HFFc6 (cell line): Measurements from ENCODE around the gene CDPF1. TPM values are rescaled to one million over a fixed set of nuclear protein-coding genes. Genes with fewer than 3 reads are reported as not detected.
"Not testable (repeated sequence)": the region's sequence is repeated elsewhere in the genome, so short reads cannot be mapped to it uniquely, and the experiment has no call there.

Experiments used
- DNase-seq: peaks from one replicate; pipeline ENCODE4 v3.0.0-alpha.2; 2018
- H3K27ac Mint-ChIP-seq: 2 replicates; pipeline ENCODE4 v1.8.0; 2020; ENCODE audit warnings: mild to moderate bottlenecking, mixed read lengths
- H3K27me3 Mint-ChIP-seq: 2 replicates; pipeline ENCODE4 v1.8.0; 2021; ENCODE audit warnings: mild to moderate bottlenecking, moderate library complexity, mixed read lengths; ENCODE audit not compliant: insufficient read depth
- H3K36me3 Mint-ChIP-seq: 2 replicates; pipeline ENCODE4 v1.8.0; 2021; ENCODE audit warnings: low read depth, mixed read lengths
- H3K4me1 Mint-ChIP-seq: 2 replicates; pipeline ENCODE4 v1.8.0; 2020; ENCODE audit warnings: low read depth, mixed read lengths
- H3K4me3 Mint-ChIP-seq: 2 replicates; pipeline ENCODE4 v1.8.0; 2020; ENCODE audit warnings: mild to moderate bottlenecking, moderate library complexity, mixed read lengths
- H3K9me3 Mint-ChIP-seq: 2 replicates; pipeline ENCODE4 v1.8.0; 2020; ENCODE audit warnings: mild to moderate bottlenecking, mixed read lengths
- CTCF ChIP-seq: fragments of 200-600 bp; sonication (generic); IDR thresholded peaks from 2 replicates; pipeline ENCODE4 v1.5.0; 2021; ENCODE audit warnings: antibody characterized with exemption, mild to moderate bottlenecking
- total RNA-seq, 6 experiments: library from RNA; stranded (reverse); fragmentation: NEBNext Ultra II Directional; extraction: Animal tissue kit (Norgen Biotek cat#: 25700); gene quantifications; 2 replicates in 1 of 6; 3 replicates in 5 of 6; pipeline ENCODE4 v1.2.3, GENCODE V29; 2021

Gene CDPF1
- total RNA-seq, 6 experiments from 2014 or later = 6.4 to 9.3 (median 7.6) TPM

GRCh38 chr22:46267431-46268279 is 17.6 kb upstream of the CDPF1 start, which contains the start of gene TTC38:
Gene TTC38, plus strand, starts transcription at chr22:46268008. Its CDS starts 32 bp downstream, at chr22:46268040.
- Mint-ChIP-seq H3K36me3 (peaks cover 11% of the 10 kb centered on the region; the same call in 1 of the 2 replicates), H3K9me3 (peaks cover 25% of the 10 kb centered on the region), H3K27me3 (peaks cover 2% of the 10 kb centered on the region; the same call in 1 of the 2 replicates), H3K4me3 (peak within 1 kb of the TSS; percentile 92), H3K27ac (peak within 1 kb of the TSS; percentile 72), H3K4me1 (peaks cover 30% of the 10 kb centered on the region)
- peak; percentile 72 for DNase-seq
- TF ChIP-seq CTCF = no peak

GRCh38 chr22:46265627-46266026 is 15.5 kb upstream of the CDPF1 start:
- H3K27ac Mint-ChIP-seq, H3K4me3 Mint-ChIP-seq, DNase-seq: not testable (repeated sequence)

GRCh38 chr22:46264520-46264919 is 14.4 kb upstream of the CDPF1 start:
- H3K4me3 Mint-ChIP-seq, DNase-seq, H3K27ac Mint-ChIP-seq: not testable (repeated sequence)
- Mint-ChIP-seq H3K27me3 (peaks cover 15% of the 10 kb centered on the region), H3K36me3 (peaks cover 19% of the 10 kb centered on the region; the same call in 1 of the 2 replicates), H3K4me1 (peaks cover 22% of the 10 kb centered on the region), H3K9me3 (peaks cover 29% of the 10 kb centered on the region)

More at GRCh38 chr22:46265627-46266026, 15.5 kb upstream of the CDPF1 start:
- H3K27me3 Mint-ChIP-seq = not testable (repeated sequence)
- Mint-ChIP-seq H3K36me3 (peaks cover 19% of the 10 kb centered on the region; the same call in 1 of the 2 replicates), H3K9me3 (peaks cover 29% of the 10 kb centered on the region), H3K4me1 (peaks cover 30% of the 10 kb centered on the region)

- TF ChIP-seq CTCF = no peak
- Mint-ChIP-seq H3K4me3 (no peak within 1 kb of the TSS), H3K36me3 (peaks cover 19% of the 10 kb centered on the region; the same call in 1 of the 2 replicates), H3K27ac (no peak within 1 kb of the TSS), H3K4me1 (peaks cover 13% of the 10 kb centered on the region), H3K9me3 (peaks cover 32% of the 10 kb centered on the region), H3K27me3 (peaks cover 23% of the 10 kb centered on the region)
- DNase-seq = no peak
These were observed 13.1 kb upstream of the CDPF1 start, which contains the start of gene PKDREJ for GRCh38 chr22:46263216-46263590. Gene PKDREJ, minus strand, starts transcription at chr22:46263343. Its CDS starts 21 bp downstream, at chr22:46263322.

GRCh38 chr22:46262449-46263215 is 12.5 kb upstream of the CDPF1 start:
- Mint-ChIP-seq H3K4me3 (no peak overlapping the region), H3K27me3 (peaks cover 28% of the 10 kb centered on the region), H3K9me3 (peaks cover 34% of the 10 kb centered on the region), H3K36me3 (peaks cover 19% of the 10 kb centered on the region; the same call in 1 of the 2 replicates), H3K27ac (no peak overlapping the region), H3K4me1 (peaks cover 11% of the 10 kb centered on the region)
- peak; percentile 33 for TF ChIP-seq CTCF
- no peak for DNase-seq

- Mint-ChIP-seq H3K4me1 (peaks cover 16% of the 10 kb centered on the region), H3K36me3 (peaks cover 9% of the 10 kb centered on the region; the same call in 1 of the 2 replicates), H3K27ac (no peak overlapping the region), H3K4me3 (no peak overlapping the region), H3K9me3 (peaks cover 20% of the 10 kb centered on the region), H3K27me3 (peaks cover 29% of the 10 kb centered on the region)
- no peak for TF ChIP-seq CTCF
- no peak for DNase-seq
These were observed 9.9 kb upstream of the CDPF1 start for GRCh38 chr22:46260038-46260437.
